IMR-90 (cell line): Measurements from ENCODE around the gene SLC38A6. TPM values are rescaled to one million over a fixed set of nuclear protein-coding genes. Genes with fewer than 3 reads are reported as not detected.

Experiments used
- ATAC-seq: fragments of 200-7000 bp; cut with Tn5 transposase; 2 replicates; pipeline ENCODE4 v1.9.1; 2020; ENCODE audit warnings: low read depth, mild to moderate bottlenecking, moderate library complexity
- BruUV-seq: library from RNA; stranded (reverse); fragments of 400-500 nt; replicated peaks from 2 replicates; lab custom pipeline; 2021; lab: Mats Ljungman, UMichigan
- CTCF ChIA-PET: fragments of 300-600 bp; formaldehyde crosslinking; extraction: SDS; loops from one replicate; lab custom pipeline; 2021; ENCODE audit warnings: antibody characterized with exemption; lab: Yijun Ruan, JAX
- POLR2A ChIA-PET: fragments of 300-600 bp; sonication (Branson Sonifier 250); formaldehyde crosslinking; loops from one replicate; lab custom pipeline; 2022; ENCODE audit warnings: antibody characterized with exemption; ENCODE audit not compliant: unreplicated experiment; lab: Charles Lee
- DNase-seq: peaks from one replicate; pipeline ENCODE4 v3.0.0; 2013
- H2AFZ ChIP-seq: replicated peaks from 2 replicates; pipeline ENCODE3; 2013; ENCODE audit warnings: low read length, mild to moderate bottlenecking; ENCODE audit not compliant: poor library complexity
- H2AK5ac ChIP-seq: 2 replicates; pipeline ENCODE4 v1.6.1; 2013; ENCODE audit warnings: low read depth, low read length, inconsistent platforms
- H2AK9ac ChIP-seq: replicated peaks from 2 replicates; pipeline ENCODE3; 2013; ENCODE audit warnings: mild to moderate bottlenecking, low read depth, low read length, moderate library complexity; ENCODE audit not compliant: poor library complexity
- H2BK120ac ChIP-seq: 2 replicates; pipeline ENCODE4 v1.6.1; 2013; ENCODE audit warnings: low read depth, low read length, inconsistent platforms
- H2BK15ac ChIP-seq: 3 replicates; pipeline ENCODE4 v1.6.1; 2013; ENCODE audit warnings: low read depth, low read length, inconsistent platforms
- H2BK20ac ChIP-seq: 2 replicates; pipeline ENCODE4 v1.6.1; 2013; ENCODE audit warnings: low read depth, mild to moderate bottlenecking, inconsistent platforms, low read length, moderate library complexity
- H2BK5ac ChIP-seq: 2 replicates; pipeline ENCODE4 v1.6.1; 2013; ENCODE audit warnings: mild to moderate bottlenecking, low read depth, low read length, inconsistent platforms; ENCODE audit not compliant: poor library complexity, severe bottlenecking
- H3K14ac ChIP-seq: replicated peaks from 2 replicates; pipeline ENCODE4 v1.6.1; 2013; ENCODE audit warnings: low read depth, low read length, inconsistent platforms
- H3K18ac ChIP-seq: 2 replicates; pipeline ENCODE4 v1.6.1; 2013; ENCODE audit warnings: low read depth, low read length, control low read depth
- H3K23ac ChIP-seq: 2 replicates; pipeline ENCODE4 v1.6.1; 2013; ENCODE audit warnings: low read depth, low read length, inconsistent platforms
- H3K27ac ChIP-seq: 2 replicates; pipeline ENCODE4 v1.5.1; 2013; ENCODE audit warnings: mild to moderate bottlenecking, control low read depth, low read length; ENCODE audit not compliant: insufficient read depth
- H3K27me3 ChIP-seq: 2 replicates; pipeline ENCODE4 v1.6.1; 2013; ENCODE audit warnings: low read length; ENCODE audit not compliant: control insufficient read depth, insufficient read depth
- H3K36me3 ChIP-seq: 2 replicates; pipeline ENCODE4 v1.6.1; 2013; ENCODE audit warnings: low read length, mixed read lengths; ENCODE audit not compliant: control insufficient read depth, insufficient read depth
- H3K4ac ChIP-seq: 2 replicates; pipeline ENCODE4 v1.6.1; 2013; ENCODE audit warnings: low read depth, low read length, inconsistent platforms
- H3K4me1 ChIP-seq: 2 replicates; pipeline ENCODE4 v1.6.1; 2013; ENCODE audit warnings: low read length, mixed read lengths; ENCODE audit not compliant: control insufficient read depth, insufficient read depth
- H3K4me2 ChIP-seq: 2 replicates; pipeline ENCODE4 v1.6.1; 2013; ENCODE audit warnings: low read depth, mild to moderate bottlenecking, control low read depth, low read length, moderate library complexity
- H3K4me3 ChIP-seq: 2 replicates; pipeline ENCODE4 v1.5.1; 2013; ENCODE audit warnings: low read depth, mild to moderate bottlenecking, control low read depth, low read length, moderate library complexity; ENCODE audit not compliant: insufficient read depth
- H3K56ac ChIP-seq: 2 replicates; pipeline ENCODE4 v1.6.1; 2013; ENCODE audit warnings: low read length, inconsistent platforms; ENCODE audit not compliant: insufficient read depth; ENCODE audit errors: extremely low read depth
- H3K79me1 ChIP-seq, 2 experiments: 2 replicates each; pipeline ENCODE4 v1.6.1; 2013; ENCODE audit warnings: low read length in 2 of 2, inconsistent platforms in 1 of 2, low read depth in 1 of 2
- H3K9ac ChIP-seq: 2 replicates; pipeline ENCODE4 v1.6.1; 2013; ENCODE audit warnings: low read depth, low read length, control low read depth
- H3K9me1 ChIP-seq: 2 replicates; pipeline ENCODE4 v1.6.1; 2013; ENCODE audit warnings: low read length, inconsistent platforms; ENCODE audit not compliant: insufficient read depth
- H3K9me3 ChIP-seq: 2 replicates; pipeline ENCODE4 v1.6.1; 2013; ENCODE audit warnings: low read length; ENCODE audit not compliant: control insufficient read depth, insufficient read depth
- H4K20me1 ChIP-seq: 2 replicates; pipeline ENCODE4 v1.6.1; 2013; ENCODE audit warnings: low read length, inconsistent platforms; ENCODE audit not compliant: insufficient read depth
- H4K5ac ChIP-seq: 2 replicates; pipeline ENCODE4 v1.6.1; 2013; ENCODE audit warnings: mild to moderate bottlenecking, low read depth, low read length, control low read depth
- H4K8ac ChIP-seq, 2 experiments: 2 replicates each; pipeline ENCODE4 v1.6.1; 2013; ENCODE audit warnings: low read depth in 2 of 2, low read length in 2 of 2, control low read depth in 1 of 2, inconsistent platforms in 1 of 2
- H4K91ac ChIP-seq: 2 replicates; pipeline ENCODE4 v1.6.1; 2013; ENCODE audit warnings: low read depth, low read length, inconsistent platforms; ENCODE audit not compliant: insufficient read depth
- BHLHE40 ChIP-seq: fragments of 150-350 bp; IDR thresholded peaks from 2 replicates; pipeline ENCODE4 v1.6.1; 2016; ENCODE audit warnings: mild to moderate bottlenecking, low read depth, low read length
- CEBPB ChIP-seq: IDR thresholded peaks from 2 replicates; pipeline ENCODE4 v1.6.1; 2012; ENCODE audit warnings: low read depth, low read length, improper control_type of control experiment
- CHD1 ChIP-seq: IDR thresholded peaks from 2 replicates; pipeline ENCODE4 v1.6.1; 2012; ENCODE audit warnings: low read depth, low read length, improper control_type of control experiment
- ELK1 ChIP-seq: fragments of 150-350 bp; IDR thresholded peaks from 2 replicates; pipeline ENCODE4 v1.6.1; 2016; ENCODE audit warnings: low read depth, mild to moderate bottlenecking, low read length, moderate library complexity, borderline replicate concordance
- FOS ChIP-seq: fragments of 150-350 bp; IDR thresholded peaks from 2 replicates; pipeline ENCODE4 v1.6.1; 2016; ENCODE audit warnings: low read depth, low read length
- MAFK ChIP-seq: IDR thresholded peaks from 2 replicates; pipeline ENCODE4 v1.6.1; 2012; ENCODE audit warnings: low read depth, low read length, improper control_type of control experiment
- MAZ ChIP-seq: IDR thresholded peaks from 2 replicates; pipeline ENCODE4 v1.6.1; 2012; ENCODE audit warnings: low read depth, mild to moderate bottlenecking, low read length, improper control_type of control experiment, moderate library complexity, borderline replicate concordance
- MXI1 ChIP-seq: IDR thresholded peaks from 2 replicates; pipeline ENCODE4 v1.6.1; 2012; ENCODE audit warnings: low read depth, mild to moderate bottlenecking, low read length, moderate library complexity, borderline replicate concordance
- NFE2L2 ChIP-seq: fragments of 150-350 bp; IDR thresholded peaks from 2 replicates; pipeline ENCODE4 v1.6.1; 2016; ENCODE audit warnings: low read depth, mild to moderate bottlenecking, low read length
- POLR2A ChIP-seq: IDR thresholded peaks from 2 replicates; pipeline ENCODE4 v1.6.1; 2012; ENCODE audit warnings: mild to moderate bottlenecking, low read depth, low read length
- RAD21 ChIP-seq: IDR thresholded peaks from 2 replicates; pipeline ENCODE4 v1.6.1; 2012; ENCODE audit warnings: low read length, improper control_type of control experiment
- RCOR1 ChIP-seq: IDR thresholded peaks from 2 replicates; pipeline ENCODE4 v1.6.1; 2012; ENCODE audit warnings: mild to moderate bottlenecking, low read length, improper control_type of control experiment; ENCODE audit not compliant: insufficient replicate concordance
- RFX5 ChIP-seq: IDR thresholded peaks from 2 replicates; pipeline ENCODE4 v1.8.0; 2012; ENCODE audit warnings: low read depth, mild to moderate bottlenecking, low read length, moderate library complexity
- SMC3 ChIP-seq: fragments of 150-350 bp; IDR thresholded peaks from 2 replicates; pipeline ENCODE4 v1.6.1; 2016; ENCODE audit warnings: low read depth, mild to moderate bottlenecking, antibody characterized with exemption, low read length, moderate library complexity
- USF2 ChIP-seq: fragments of 150-350 bp; IDR thresholded peaks from 2 replicates; pipeline ENCODE4 v1.6.1; 2017; ENCODE audit warnings: mild to moderate bottlenecking, antibody characterized with exemption, low read length, low read depth
- WGBS, 2 experiments: methylation state at CpG; one replicate each; pipeline versions ENCODE4 v1.1.5 to v1.1.7; 2013; ENCODE audit warnings: missing lambda C conversion rate in 2 of 2; ENCODE audit not compliant: insufficient read length in 1 of 2; ENCODE audit errors: extremely low coverage in 2 of 2; 5-methylcytosine and 5-hydroxymethylcytosine counted together
- dilution Hi-C: fragments of 300-500 bp; cut with HindIII; formaldehyde crosslinking; loops from one replicate; pipeline ENCODE4 v1.14.3; 2018; ENCODE audit warnings: low sequenced_read_pairs; ENCODE audit not compliant: unreplicated experiment
- in situ Hi-C: fragments of 300-500 bp; cut with MboI; formaldehyde crosslinking; loops from 3 replicates; pipeline ENCODE4 v1.14.3; 2019; ENCODE audit warnings: low sequenced_read_pairs, inconsistent platforms, mixed read lengths
- intact Hi-C: fragments of 100-400 bp; cut with micrococcal nuclease; formaldehyde crosslinking; loops from 2 replicates; pipeline ENCODE4 v1.10.0; 2022
- polyA plus RNA-seq, 3 experiments: library from polyadenylated mRNA; depleted of rRNA; stranded (reverse); fragments of >200 nt; gene quantifications; 2 replicates each; pipeline ENCODE4 v1.2.3, GENCODE V29; 2012; ENCODE audit warnings: low replicate concordance in 1 of 3
- total RNA-seq: library from RNA; depleted of rRNA; stranded (reverse); fragments of >200 nt; gene quantifications from 2 replicates; pipeline ENCODE4 v1.2.3, GENCODE V29; 2012
- TF ChIP-seq, protein P1 (sequence below): conservative IDR thresholded peaks from 2 replicates; pipeline ENCODE4 v1.5.1; 2012; ENCODE audit warnings: mild to moderate bottlenecking, low read depth, low read length, improper control_type of control experiment

The SLC38A6 gene
- total and polyA plus RNA-seq, 2 of the 4 experiments (the other 2 are of a cell fraction): 15.5 to 18.3 TPM

DNA sequence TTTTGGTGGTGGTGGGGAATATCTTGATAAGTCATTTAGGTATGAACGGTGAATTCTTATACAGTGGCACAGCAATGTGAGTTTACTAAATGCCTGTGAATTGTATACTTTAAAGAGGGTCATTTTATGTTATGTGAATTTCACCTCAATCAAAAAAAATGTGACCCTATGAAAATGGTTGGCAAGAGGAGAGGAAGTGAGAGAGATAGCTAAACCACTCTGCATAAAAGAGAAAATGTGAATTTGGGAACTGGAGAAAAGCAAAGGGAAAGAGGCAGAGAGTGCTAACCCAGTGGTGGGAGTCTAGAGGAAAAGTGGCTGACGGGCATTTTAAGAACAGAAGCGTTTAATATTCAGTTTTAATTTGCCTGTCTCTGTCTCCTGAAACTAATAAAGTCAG lies 93.8 kb downstream of the SLC38A6 start:
- ATAC-seq (no peak), DNase-seq (no peak)
- Histone ChIP-seq H2BK5ac (no peak overlapping the region), H3K4me1 (no peaks in the 10 kb centered on the region), H2BK20ac (no peak overlapping the region), H3K27ac (no peak overlapping the region), H3K56ac (no peak overlapping the region), H4K20me1 (no peaks in the 10 kb centered on the region), H2AK9ac (no peak overlapping the region), H2AFZ (no peak overlapping the region), H4K8ac (no peak overlapping the region), H3K27me3 (no peaks in the 10 kb centered on the region), H4K5ac (no peak overlapping the region), H3K9me1 (peaks cover 6% of the 10 kb centered on the region; the same call in 1 of the 2 replicates), H3K4ac (no peak overlapping the region), H3K18ac (no peak overlapping the region), H4K91ac (no peak overlapping the region), H3K79me1 (no peaks in the 10 kb centered on the region), H3K36me3 (peaks cover 5% of the 10 kb centered on the region; the same call in 1 of the 2 replicates), H3K4me3 (no peak overlapping the region), H3K4me2 (no peak overlapping the region), H2BK120ac (no peak overlapping the region), H3K9ac (no peak overlapping the region), H2BK15ac (no peak overlapping the region), H3K23ac (no peak overlapping the region), H3K14ac (no peak overlapping the region), H3K9me3 (no peaks in the 10 kb centered on the region), H2AK5ac (no peak overlapping the region)
- dilution Hi-C loops (no loop called here), intact Hi-C loops (no loop called here), in situ Hi-C loops (no loop called here)
- BruUV-seq: no TSS peak
- WGBS, 2 experiments: 100% methylated on average over 1 of the region's 3 CpGs; no CpG with 5 or more reads in 1 of the 2 experiments
- POLR2A ChIA-PET: no interaction called here
- CTCF ChIA-PET: no interaction called here
- TF ChIP-seq MXI1 (no peak), MAZ (no peak), MAFK (no peak), NFE2L2 (no peak), RFX5 (no peak), ELK1 (no peak), SMC3 (no peak), RCOR1 (no peak), USF2 (no peak), CHD1 (no peak), RAD21 (no peak), POLR2A (no peak), CEBPB (no peak), BHLHE40 (no peak), FOS (no peak)
- TF ChIP-seq, protein P1, sequence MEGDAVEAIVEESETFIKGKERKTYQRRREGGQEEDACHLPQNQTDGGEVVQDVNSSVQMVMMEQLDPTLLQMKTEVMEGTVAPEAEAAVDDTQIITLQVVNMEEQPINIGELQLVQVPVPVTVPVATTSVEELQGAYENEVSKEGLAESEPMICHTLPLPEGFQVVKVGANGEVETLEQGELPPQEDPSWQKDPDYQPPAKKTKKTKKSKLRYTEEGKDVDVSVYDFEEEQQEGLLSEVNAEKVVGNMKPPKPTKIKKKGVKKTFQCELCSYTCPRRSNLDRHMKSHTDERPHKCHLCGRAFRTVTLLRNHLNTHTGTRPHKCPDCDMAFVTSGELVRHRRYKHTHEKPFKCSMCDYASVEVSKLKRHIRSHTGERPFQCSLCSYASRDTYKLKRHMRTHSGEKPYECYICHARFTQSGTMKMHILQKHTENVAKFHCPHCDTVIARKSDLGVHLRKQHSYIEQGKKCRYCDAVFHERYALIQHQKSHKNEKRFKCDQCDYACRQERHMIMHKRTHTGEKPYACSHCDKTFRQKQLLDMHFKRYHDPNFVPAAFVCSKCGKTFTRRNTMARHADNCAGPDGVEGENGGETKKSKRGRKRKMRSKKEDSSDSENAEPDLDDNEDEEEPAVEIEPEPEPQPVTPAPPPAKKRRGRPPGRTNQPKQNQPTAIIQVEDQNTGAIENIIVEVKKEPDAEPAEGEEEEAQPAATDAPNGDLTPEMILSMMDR: no peak
